CD4-positive, alpha-beta T cell treated with Interleukin-10 for 1 hour (primary cell): ENCODE data around the gene DGKB.

Source experiments
- DNase-seq: peaks from one replicate; pipeline ENCODE4 v3.0.0-alpha.2; 2020

DGKB gene

DNA sequence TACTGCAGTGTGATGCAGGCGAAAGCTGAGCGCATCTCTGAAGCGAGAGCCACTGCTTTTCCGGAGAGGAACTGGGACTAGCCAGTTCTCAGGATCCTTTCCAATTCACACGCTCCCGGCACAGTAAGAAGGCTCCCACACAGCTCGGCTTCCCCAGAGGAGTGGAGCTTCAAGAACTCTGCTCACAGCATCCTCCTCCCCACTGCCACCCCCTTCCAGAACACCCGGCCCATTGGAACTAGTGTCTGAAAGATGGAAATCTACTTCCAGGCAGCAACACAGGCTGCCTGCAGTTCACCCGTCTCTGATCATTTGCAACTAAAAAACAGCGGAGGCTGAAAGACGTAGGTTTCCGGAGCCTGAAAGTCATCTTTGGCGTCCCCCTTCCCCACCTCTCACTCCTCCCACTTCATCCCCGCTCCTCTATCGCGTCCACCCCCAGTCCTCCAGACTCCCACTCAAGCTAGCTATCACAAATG lies at the start of gene DGKB:
Gene DGKB, minus strand, starts transcription at position 163 of the 479 bp plus-strand sequence.
- no peak for DNase-seq

DNA sequence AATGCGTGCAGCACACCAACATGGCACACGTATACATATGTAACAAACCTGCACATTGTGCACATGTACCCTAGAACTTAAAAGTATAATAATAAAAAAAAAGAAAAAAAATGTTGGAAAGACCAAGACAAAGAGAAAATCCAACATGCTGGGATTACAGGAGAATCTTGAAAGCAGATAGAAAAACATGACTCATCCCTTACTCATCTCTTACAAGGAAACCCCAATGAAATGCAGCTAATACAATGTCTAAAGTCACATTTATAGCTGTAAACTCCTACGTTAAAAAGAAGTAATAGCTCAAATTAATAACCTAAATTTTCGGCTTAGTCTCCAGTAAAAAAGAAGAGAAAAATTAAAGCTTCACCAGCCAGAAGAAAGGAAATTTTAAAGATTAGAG lies 47.5 kb upstream of the DGKB start:
- DNase-seq = no peak

DNA sequence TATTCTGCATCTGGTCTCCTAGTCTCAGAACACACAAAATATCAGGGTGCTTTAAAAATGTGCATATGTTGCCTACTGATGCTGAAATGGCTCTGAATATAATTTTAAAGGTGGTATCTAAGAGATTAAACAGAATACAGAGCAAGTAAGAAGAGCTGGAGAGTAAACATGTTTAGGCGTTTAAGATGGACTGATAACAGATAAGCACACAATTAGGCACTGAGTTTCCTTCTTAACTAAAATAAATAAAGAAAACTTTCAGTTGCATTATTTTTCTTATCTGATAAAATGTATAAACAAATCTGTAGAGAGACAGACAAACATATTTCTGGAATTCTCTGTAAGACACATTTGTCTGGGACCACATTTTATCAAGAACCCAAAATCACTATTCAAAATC lies 35.6 kb upstream of the DGKB start:
- no peak for DNase-seq

DNA sequence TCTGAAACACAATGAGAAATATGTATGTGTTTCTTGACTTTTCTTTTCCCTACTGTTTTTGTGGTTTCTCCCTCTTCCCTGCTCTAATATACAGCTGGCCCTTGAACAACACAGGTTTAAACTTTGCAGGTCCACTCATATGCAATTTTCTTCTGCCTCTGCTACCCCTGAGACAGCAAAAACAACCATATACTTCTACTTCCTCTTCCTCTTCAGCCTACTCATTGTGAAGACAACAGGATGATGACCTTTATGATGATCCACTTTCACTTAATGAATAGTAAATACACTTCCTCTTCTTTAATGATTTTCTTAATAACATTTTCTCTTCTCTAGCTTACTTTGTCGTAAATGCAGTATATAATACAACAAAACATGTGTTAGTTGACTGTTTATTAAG lies 35.0 kb upstream of the DGKB start:
- no peak for DNase-seq

DNA sequence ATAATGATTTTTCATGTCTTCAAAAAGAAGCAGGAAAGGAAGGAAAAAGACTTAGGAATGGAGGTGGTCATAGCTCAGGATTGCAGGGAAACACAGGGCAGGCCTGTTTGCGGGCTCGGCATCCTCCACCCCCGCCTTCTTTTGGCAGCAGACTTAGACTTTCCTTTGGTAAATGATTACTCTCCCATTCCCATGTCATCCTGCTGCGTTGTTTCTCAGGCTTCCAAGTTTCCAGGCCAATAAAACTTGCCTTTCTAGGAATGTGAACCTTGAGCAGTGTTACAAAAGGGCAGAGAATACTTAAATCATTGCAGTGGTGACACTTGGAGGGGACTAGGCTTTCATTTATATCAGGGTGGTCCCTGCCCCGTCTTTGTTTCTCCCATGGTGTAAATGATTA lies 34.0 kb upstream of the DGKB start:
- no peak for DNase-seq

DNA sequence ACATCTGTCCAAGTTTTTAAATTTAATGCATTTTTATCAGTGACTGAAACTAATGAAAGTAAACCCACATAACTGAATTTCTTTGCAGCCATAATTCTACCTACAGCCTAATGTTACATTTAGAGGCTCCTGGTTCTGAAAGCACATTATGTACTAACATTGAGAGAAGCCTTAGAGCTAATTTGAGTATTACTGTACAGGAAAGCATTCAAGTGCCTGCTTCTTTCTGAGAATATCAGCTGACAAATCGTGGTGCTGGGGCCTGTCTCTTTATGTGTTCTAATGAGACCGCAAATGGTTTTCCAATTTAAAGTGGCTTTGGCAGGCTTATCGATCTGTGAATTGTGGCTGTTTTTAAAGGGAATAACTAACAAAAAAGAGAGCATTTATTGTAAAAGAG lies 32.3 kb upstream of the DGKB start:
- DNase-seq = no peak

DNA sequence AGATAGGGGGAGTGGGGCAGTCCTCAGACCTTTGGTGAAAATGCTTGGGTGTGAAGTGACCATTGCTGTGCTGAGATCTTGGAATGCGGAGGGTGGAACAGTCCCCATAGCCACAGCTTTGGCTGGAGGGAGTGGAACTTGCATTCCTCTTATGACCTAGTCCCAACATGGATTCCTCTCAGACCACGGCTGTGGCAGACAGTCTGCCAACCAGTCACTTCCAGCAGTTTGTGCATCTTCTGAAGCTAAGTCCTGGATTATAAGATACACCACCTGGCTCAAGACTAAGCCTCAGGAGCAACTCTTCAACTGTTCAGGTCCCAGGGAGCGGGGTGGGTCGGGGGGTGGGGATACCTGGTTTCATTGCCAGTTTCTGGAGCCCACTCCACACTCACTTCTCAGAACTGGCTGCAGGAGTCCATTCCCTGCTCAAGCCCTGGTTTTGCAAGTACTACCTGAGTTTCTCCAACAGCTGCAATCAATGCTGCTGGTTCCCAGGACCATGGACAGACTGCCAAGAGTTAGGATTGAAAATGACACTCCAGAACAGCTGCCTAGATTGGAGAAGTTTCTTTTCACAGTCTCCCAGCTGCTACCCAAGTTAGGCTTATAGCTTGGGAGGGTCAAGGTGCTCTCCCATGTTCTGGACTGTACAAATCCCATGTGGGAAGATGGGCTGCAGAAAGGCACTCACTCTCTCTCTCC lies 29.1 kb upstream of the DGKB start:
- DNase-seq = no peak

DNA sequence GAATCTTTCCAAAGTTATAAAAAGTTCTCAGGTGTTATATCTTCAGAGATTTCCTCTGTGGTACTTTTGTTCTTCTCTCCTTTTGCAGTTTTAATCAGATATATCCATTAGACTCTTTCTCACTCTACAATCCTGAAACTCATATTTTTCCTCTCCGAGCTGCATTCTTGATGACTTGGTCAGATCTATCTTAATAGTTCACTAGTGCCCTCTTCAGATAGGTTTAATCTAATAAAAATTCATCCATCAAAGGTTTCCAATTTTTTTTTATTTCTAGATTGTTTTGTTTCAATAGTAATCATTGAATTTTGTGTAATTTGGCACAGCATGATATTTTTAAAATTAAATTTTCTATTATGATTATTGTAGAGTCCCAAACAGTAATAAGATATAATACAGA lies 21.8 kb upstream of the DGKB start:
- no peak for DNase-seq

DNA sequence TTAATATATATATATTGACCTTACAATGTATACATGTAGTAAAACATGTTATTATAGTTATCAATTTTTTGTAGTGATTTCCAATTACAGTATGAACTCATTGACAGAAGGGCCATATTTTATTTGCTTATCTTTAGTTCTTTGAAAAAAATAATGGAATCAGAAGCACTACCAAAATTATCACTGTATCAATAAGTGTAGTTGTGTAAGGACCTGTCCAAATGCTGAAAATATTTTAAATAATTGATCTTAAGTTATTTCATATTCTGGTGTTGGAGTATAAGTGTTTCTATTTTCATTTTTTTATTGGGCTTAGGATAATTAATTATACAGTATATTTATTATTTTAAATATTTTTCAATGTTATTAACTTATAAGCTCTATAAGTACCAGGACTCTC lies 8.5 kb upstream of the DGKB start:
- DNase-seq = no peak

DNA sequence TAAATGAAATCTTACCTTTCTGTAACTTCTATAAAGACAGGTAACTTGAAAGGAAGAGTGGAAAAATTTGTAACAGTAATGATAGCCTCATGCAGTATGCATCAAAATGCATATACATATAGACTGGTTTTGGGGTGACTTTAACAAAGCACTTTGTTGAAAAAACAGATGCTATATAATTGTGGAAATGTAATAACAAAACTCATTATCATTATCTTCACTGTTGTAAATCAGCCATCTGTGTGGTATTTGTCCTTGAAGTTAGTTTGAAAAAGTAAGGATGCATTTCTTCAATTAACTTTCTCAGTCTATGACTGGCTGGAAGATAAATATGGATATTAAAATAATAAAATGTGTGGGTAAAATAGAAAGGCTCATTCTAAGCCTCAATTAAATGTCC lies 6.1 kb upstream of the DGKB start:
- no peak for DNase-seq

DNA sequence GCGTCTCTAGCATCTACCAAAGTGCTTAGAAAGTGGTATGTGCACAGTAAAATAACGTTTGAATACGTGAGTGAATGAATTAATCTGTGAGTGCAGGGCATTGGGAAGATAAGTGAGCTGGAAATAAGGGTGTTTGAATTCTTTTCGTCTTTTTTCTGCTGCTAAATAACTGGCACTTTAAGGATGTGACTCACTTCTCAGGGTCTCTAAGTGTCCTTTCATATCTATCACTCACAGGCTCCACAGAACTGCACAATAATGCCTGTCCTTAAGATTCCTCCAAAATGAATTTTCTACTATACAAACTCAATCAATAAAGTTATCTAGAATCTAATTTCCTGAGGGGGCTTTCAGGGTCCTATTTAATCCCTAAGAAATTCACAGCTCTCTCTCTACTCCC lies 3.2 kb upstream of the DGKB start:
- DNase-seq = no peak

DNA sequence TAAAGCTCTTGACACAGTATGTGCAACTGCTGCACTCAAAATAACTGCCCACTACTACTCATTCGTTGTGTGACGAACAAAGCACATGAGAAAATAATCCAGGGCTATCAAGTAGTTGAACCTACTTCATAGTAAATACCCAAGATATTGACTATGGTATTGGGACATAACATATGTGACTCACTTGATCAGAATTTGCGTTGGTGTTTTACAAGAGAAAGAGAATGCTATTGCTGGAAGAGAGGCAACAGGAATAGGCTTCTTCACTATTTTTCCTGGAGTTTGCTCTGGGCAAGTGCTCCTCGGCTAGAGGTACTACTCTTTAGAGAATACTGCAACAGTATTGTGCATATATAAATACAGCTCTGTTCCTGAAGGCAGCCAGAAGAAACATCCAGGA lies 2.5 kb downstream of the DGKB start:
- no peak for DNase-seq

DNA sequence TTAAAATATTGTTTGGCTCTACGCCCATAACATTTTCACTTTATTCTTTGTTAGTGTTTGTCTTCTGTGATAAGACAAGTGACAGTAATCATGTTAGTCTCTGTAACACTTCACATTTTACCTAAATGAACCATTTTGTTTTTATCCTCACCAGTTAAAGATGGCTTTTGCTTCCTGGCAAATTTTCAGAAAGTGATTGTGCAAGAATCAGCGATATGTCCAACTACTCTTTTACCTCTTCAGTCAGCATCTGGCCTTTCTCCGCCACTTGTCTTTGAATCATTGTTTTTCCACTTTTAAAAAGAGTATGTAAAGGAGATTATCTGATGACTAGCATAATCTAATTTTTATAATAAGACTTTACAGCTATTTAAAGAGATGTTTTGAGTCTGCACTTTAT lies 3.5 kb downstream of the DGKB start:
- DNase-seq = no peak

DNA sequence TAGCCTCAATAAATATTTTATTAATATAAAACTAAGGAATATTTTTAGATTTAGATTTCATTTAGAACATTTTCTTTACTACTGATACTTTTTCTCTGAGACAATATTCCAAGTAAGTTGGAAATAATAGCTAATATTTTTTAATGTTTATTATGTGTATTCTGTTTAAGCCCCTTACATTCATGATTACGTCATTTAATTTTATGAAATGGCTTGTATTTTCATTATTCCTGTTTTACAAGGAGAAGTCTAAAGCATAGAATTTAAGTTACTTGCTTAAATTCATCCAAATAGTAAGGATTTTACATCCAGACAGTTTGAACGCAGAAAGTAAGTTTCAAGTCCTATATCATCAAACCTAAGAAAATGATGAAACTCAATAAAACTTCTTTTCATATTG lies 6.1 kb downstream of the DGKB start:
- no peak for DNase-seq

DNA sequence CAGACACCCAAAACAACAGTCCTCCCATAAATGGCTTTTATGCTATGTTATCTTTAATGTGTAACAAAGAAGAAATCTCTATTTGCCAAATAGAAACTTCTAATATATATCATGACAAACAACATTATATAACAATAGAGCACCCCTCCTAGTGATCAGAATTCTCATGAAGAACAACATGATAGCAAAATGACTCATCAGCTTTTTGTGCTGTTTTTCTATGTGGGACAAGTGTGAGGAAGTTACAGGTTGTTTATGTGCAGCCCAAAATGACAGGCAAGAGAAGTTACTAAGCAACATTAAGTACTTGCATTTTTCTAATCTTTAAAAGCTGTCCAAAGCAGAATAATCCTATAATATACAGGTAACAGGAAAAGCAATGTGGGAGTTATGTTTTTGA lies 7.7 kb downstream of the DGKB start:
- no peak for DNase-seq

DNA sequence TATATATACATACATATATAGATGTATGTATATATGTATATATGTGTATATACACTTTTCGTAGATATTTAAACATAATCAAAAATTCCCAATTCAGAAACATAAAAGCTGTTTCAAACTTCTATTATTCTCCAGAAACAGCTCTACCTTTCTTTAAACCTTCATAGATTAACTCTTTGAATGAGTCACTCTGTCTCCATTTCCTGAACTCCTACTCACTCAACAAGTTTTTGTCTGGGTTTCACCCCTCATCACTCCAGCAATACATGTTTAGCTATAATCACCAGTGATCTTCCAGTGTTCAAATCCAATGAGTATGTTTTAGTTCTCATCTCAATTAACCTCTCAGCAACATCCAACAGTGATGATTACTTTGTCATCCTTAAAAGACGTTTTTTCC lies 9.6 kb downstream of the DGKB start:
- DNase-seq = no peak

DNA sequence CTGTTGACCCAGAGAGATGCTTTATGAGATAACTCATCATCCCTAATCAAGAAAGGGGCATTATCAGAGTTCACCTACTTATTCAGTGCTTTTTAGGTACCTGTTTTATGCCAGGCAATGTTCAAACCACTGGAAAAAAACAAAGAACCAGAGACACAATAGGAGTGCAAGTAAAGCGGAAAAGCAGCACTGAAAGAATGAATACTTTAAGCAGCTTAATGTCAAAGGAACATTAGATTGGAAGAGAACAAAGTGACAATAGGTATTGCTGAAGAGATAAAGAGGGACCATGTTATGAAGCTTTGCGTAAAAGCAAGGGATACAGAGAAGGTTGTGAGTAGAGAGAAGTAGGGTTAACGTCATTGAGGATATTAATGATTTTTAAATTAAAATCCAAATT lies 11.3 kb downstream of the DGKB start:
- DNase-seq = no peak

DNA sequence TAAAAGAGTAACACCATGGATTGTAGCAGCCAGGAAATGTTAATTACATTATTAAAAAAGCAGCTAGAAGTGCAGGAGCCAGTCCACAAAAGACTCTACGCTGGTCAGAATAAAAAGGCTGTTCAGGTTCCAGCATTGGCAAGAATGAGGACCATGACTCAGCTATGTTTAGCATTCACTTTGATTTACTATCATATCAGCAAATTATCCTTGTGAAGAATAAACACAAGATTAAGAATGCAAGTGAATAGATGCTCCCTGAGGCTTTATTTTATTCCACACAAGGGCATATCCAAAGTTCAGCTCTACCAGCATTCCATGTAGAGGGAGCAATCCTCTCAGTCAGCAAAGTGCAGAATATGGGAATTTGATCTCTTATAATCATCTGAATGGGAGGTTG lies 13.6 kb downstream of the DGKB start:
- DNase-seq = no peak

DNA sequence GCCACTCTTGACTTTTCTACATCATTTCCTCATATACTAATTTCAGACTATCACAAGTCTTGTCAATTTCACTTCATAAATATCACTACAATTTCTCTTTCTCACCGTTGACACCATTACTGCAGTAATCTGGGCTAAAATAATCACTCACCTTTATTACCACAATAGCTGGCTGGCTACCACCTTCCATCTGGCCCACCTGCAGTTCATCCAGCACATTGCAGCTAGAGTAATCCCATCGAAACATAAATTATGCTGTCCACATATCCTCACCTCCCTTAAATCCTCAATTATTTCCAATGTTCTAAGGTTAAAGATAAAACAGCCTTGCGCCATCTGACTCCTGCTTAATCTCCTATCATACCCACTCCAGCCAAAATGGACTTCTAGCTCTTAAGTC lies 16.0 kb downstream of the DGKB start:
- no peak for DNase-seq

DNA sequence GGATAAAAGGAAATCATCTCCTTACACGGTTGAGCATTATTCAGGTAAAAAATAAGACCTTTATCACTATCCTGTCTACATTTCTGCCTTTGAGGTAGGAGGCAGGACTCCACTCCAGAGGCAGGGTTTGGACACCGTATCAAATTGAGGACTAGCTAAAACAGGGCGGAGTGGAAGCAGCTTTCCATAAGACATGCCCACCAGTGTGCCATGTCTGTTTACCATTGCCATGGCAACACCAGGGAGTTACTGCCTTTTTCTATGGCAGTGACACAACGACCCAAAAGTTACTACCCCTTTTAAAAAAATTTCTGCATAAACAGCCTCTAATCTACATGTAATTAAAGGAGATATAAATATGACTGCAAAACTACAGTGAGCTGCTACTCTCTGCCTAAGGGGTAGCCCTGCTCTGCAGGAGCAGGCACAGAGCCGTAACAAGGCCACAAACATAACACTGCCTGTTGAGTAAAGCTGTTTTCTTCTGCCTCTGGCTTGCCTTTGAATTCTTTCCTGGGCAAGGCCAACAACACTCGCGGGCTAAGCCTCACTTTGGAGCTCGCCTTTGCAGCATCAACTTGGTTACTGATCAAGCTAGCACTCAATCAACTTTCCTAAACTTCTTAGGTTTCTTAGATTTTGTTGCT lies 26.5 kb downstream of the DGKB start:
- no peak for DNase-seq

DNA sequence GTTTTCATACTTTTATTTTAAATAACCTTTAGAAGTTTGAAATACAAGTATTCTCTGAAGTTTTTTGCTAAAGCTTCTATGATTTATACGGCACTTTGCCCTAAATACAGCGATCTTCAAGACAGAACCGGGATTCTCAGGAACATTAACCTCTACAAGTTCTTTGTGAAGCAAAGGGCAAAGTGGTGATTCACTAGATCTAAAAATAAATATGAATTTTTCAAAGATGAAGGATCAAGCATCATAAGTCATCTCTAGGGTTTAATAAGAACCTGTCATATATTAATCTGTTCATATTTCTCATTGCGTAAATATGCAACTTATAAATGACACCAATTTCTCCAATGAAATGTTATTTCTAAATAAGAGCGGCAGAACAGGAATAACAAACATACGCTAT lies 30.7 kb downstream of the DGKB start:
- DNase-seq = no peak

DNA sequence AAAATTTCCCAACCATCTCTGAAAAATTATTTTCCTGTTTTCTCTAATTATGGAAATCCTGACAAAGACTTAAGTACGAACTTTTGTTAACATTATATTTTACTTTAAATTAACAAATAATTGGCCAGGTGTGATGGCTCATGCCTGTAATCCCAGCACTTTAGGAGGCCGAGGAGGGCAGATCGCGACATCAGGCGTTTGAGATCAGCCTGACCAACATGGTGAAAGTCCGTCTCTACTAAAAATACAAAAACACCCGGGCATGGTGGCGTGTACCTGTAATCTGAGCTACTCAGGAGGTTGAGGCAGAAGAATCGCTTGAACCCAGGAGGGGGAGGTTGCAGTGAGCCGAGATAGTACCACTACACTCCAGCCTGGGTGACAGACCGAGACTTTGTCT lies 32.2 kb downstream of the DGKB start:
- no peak for DNase-seq

DNA sequence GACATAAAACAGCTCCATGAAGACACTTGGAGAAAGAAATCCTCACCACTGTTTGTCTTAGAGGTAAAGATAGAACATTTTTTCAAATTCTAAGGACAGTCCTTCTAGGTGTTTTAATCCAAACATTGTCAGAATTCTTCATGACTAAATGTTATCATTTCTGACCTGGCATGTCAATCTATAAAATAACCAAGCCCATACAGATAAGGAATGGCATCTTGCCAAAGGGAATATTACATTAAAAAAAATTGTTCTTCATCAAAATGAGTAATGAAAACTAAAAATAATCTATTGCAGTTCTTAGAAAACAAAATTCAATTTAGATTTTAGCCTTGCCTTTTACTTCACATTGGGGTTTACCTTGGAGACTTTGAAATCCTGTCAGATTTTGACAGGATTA lies 33.6 kb downstream of the DGKB start:
- DNase-seq = no peak

DNA sequence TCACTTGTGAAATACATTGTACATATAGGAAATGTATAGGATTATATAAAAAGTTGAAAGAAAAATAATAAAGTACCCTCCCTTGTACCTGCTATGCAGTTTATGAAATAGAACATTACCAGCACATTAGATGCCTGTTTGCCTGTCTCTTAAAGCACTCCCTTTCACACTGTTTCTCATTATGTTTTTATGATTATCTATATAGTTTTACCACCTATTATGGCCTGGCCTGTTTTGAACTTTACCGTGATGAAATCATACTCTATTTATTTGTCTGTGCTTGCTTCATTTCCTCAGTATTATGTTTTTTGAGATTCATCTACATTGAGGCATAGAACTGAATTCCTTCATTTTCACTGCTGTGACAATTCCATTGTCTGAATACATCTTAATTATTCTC lies 41.1 kb downstream of the DGKB start:
- no peak for DNase-seq

DNA sequence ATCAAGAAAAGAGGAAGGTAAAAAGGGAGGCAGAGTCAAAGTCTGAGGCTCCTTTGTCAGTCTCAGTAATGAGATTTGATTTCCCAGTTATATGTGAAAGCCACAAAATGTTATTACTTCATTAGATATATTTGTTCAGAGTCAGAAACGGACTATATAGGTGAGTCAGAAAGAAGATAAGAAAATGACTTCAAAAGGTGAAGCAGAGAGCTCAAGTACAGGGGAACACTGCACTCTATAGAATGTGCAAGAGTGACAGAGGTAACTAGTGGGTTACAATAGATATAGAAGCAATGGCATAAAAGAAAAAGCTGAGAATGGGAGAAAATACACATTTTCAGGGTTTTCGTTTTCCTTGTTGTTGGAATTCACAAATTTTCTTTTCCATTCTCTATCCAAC lies 43.3 kb downstream of the DGKB start:
- DNase-seq = no peak
